ENCODE data around the gene NLGN4X.

DNA sequence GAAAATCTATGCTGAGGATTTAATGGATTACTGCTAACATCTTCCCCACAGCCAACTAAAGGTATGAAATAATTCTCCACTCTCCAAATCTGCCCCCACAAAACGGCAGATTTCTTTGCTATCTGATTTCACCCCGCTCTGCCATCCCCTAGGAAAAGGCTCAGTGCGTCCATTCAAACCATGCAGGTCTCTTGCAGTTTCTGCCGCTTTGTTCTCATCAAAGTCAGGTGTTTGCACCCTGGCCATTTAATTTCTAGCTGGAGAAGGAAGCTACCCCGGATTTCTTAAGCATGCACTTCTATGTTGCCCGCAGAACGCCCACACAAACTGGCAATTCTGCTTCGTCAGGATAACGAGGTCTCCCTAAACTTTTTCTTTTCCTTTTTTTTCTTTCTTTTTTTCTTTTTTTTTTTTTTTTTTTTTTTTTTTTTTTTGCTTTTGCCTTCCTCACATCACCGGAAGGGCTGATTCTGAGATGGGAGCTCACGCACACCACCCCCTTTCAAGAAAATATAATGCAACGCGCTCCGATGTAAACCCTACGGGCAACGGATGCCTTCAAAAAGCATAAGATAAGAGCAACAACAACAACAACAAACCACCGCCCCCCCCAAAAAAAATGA, 3.3 kb downstream of the NLGN4X start:
- TF ChIP-seq, protein P1, sequence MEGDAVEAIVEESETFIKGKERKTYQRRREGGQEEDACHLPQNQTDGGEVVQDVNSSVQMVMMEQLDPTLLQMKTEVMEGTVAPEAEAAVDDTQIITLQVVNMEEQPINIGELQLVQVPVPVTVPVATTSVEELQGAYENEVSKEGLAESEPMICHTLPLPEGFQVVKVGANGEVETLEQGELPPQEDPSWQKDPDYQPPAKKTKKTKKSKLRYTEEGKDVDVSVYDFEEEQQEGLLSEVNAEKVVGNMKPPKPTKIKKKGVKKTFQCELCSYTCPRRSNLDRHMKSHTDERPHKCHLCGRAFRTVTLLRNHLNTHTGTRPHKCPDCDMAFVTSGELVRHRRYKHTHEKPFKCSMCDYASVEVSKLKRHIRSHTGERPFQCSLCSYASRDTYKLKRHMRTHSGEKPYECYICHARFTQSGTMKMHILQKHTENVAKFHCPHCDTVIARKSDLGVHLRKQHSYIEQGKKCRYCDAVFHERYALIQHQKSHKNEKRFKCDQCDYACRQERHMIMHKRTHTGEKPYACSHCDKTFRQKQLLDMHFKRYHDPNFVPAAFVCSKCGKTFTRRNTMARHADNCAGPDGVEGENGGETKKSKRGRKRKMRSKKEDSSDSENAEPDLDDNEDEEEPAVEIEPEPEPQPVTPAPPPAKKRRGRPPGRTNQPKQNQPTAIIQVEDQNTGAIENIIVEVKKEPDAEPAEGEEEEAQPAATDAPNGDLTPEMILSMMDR (IDR thresholded peaks at IDR 0.05; ENCODE audit: low read length): no peak
- TF ChIP-seq EZH2 (IDR thresholded peaks at IDR 0.05; ENCODE audit: borderline replicate concordance, low read length): no peak

All from OCI-LY1 (cell line).